ENCODE measurements around the gene KCND3. TPM values are rescaled to one million over a fixed set of nuclear protein-coding genes. Genes with fewer than 3 reads are reported as not detected.
"Not testable (repeated sequence)": the region's sequence is repeated elsewhere in the genome, so short reads cannot be mapped to it uniquely, and the experiment has no call there.

Gene KCND3
- total RNA-seq, 1 donor from 2014 or later: 0.06 TPM

GRCh38 chr1:111802110-111802509 lies 187.4 kb downstream of the KCND3 start:
- no peak for DNase-seq (ENCODE audit: low spot score)
- no peak overlapping the region for H3K4me2 ChIP-seq
- H4K20me1 ChIP-seq (ENCODE audit: low read depth): no peaks in the 10 kb centered on the region
- TF ChIP-seq EZH2phosphoT487 (IDR thresholded peaks at IDR 0.05) (no peak), CTCF (IDR thresholded peaks at IDR 0.05) (no peak), EZH2 (IDR thresholded peaks at IDR 0.05) (no peak)
- no peaks in the 10 kb centered on the region for H3K36me3 ChIP-seq
- no peaks in the 10 kb centered on the region for H3K79me2 ChIP-seq (ENCODE audit: low read depth)
- Mint-ChIP-seq H3K27ac (no peak overlapping the region), H3K4me1 (peaks cover 13% of the 10 kb centered on the region), H3K27me3 (ENCODE audit: insufficient read depth, low read depth) (peaks cover 4% of the 10 kb centered on the region), H3K4me3 (no peak overlapping the region), H3K36me3 (no peaks in the 10 kb centered on the region), H3K9me3 (peaks cover 3% of the 10 kb centered on the region)
- H3F3A ChIP-seq (ENCODE audit: low read depth): no peaks in the 10 kb centered on the region
- H2AFZ ChIP-seq (replicated peaks): no peak overlapping the region
- H3K4me1 ChIP-seq: no peaks in the 10 kb centered on the region
- H3K27me3 ChIP-seq: no peaks in the 10 kb centered on the region
- no peaks in the 10 kb centered on the region for H3K9me3 ChIP-seq (ENCODE audit: low read depth)
- no peak overlapping the region for H3K4me3 ChIP-seq
- no peak overlapping the region for H3K9ac ChIP-seq
- H3K27ac ChIP-seq: no peak overlapping the region

GRCh38 chr1:111801071-111801850 lies 188.2 kb downstream of the KCND3 start:
- no peak for TF ChIP-seq EZH2phosphoT487 (IDR thresholded peaks at IDR 0.05)
- peak; percentile 14 for TF ChIP-seq CTCF (IDR thresholded peaks at IDR 0.05)
- no peak overlapping the region for H3K4me2 ChIP-seq
- H3K27me3 ChIP-seq: no peaks in the 10 kb centered on the region
- H3K9me3 Mint-ChIP-seq: peaks cover 3% of the 10 kb centered on the region
- no peak overlapping the region for H3K27ac Mint-ChIP-seq
- no peaks in the 10 kb centered on the region for H3F3A ChIP-seq (ENCODE audit: low read depth)
- H2AFZ ChIP-seq (replicated peaks): no peak overlapping the region
- no peaks in the 10 kb centered on the region for H3K4me1 ChIP-seq
- no peaks in the 10 kb centered on the region for H4K20me1 ChIP-seq (ENCODE audit: low read depth)
- no peak overlapping the region for H3K9ac ChIP-seq
- no peak overlapping the region for H3K4me3 ChIP-seq
- H3K27ac ChIP-seq: no peak overlapping the region
- H3K79me2 ChIP-seq (ENCODE audit: low read depth): no peaks in the 10 kb centered on the region
- no peaks in the 10 kb centered on the region for H3K36me3 Mint-ChIP-seq
- H3K27me3 Mint-ChIP-seq (ENCODE audit: insufficient read depth, low read depth): peaks cover 4% of the 10 kb centered on the region
- no peaks in the 10 kb centered on the region for H3K36me3 ChIP-seq
- no peaks in the 10 kb centered on the region for H3K9me3 ChIP-seq (ENCODE audit: low read depth)
- no peak overlapping the region for H3K4me3 Mint-ChIP-seq
- H3K4me1 Mint-ChIP-seq: peaks cover 13% of the 10 kb centered on the region
- DNase-seq (ENCODE audit: low spot score): peak; percentile 26

GRCh38 chr1:111799722-111800121 lies 189.7 kb downstream of the KCND3 start:
- peaks cover 13% of the 10 kb centered on the region for H3K4me1 Mint-ChIP-seq
- H3K9me3 Mint-ChIP-seq; H3K4me3 ChIP-seq; H3K27me3 Mint-ChIP-seq (ENCODE audit: insufficient read depth, low read depth); H3K36me3 ChIP-seq; H3K4me3 Mint-ChIP-seq; H3K27me3 ChIP-seq; H3K79me2 ChIP-seq (ENCODE audit: low read depth); H3K4me1 ChIP-seq; H3K27ac ChIP-seq; H2AFZ ChIP-seq (replicated peaks); H4K20me1 ChIP-seq (ENCODE audit: low read depth); H3K36me3 Mint-ChIP-seq; DNase-seq (ENCODE audit: low spot score); H3K9me3 ChIP-seq (ENCODE audit: low read depth); H3K9ac ChIP-seq; H3F3A ChIP-seq (ENCODE audit: low read depth); H3K4me2 ChIP-seq: not testable (repeated sequence)
- peak overlapping the region; percentile 33 for H3K27ac Mint-ChIP-seq

GRCh38 chr1:111798580-111798979 lies 190.9 kb downstream of the KCND3 start:
- Mint-ChIP-seq H3K9me3 (peaks cover 3% of the 10 kb centered on the region), H3K4me3 (no peak overlapping the region), H3K27ac (no peak overlapping the region), H3K4me1 (peaks cover 6% of the 10 kb centered on the region), H3K36me3 (no peaks in the 10 kb centered on the region), H3K27me3 (ENCODE audit: insufficient read depth, low read depth) (peaks cover 2% of the 10 kb centered on the region)
- no peak overlapping the region for H3K9ac ChIP-seq
- H3K36me3 ChIP-seq: no peaks in the 10 kb centered on the region
- no peak for DNase-seq (ENCODE audit: low spot score)
- no peaks in the 10 kb centered on the region for H3K79me2 ChIP-seq (ENCODE audit: low read depth)
- no peak overlapping the region for H3K27ac ChIP-seq
- H3K4me1 ChIP-seq: peaks cover 3% of the 10 kb centered on the region
- H3F3A ChIP-seq (ENCODE audit: low read depth): no peaks in the 10 kb centered on the region
- H3K27me3 ChIP-seq: no peaks in the 10 kb centered on the region
- H3K9me3 ChIP-seq (ENCODE audit: low read depth): no peaks in the 10 kb centered on the region
- H3K4me2 ChIP-seq: no peak overlapping the region
- H4K20me1 ChIP-seq (ENCODE audit: low read depth): no peaks in the 10 kb centered on the region
- no peak for TF ChIP-seq EZH2phosphoT487 (IDR thresholded peaks at IDR 0.05)
- no peak for TF ChIP-seq CTCF (IDR thresholded peaks at IDR 0.05)
- no peak for TF ChIP-seq EZH2 (IDR thresholded peaks at IDR 0.05)
- no peak overlapping the region for H3K4me3 ChIP-seq
- no peak overlapping the region for H2AFZ ChIP-seq (replicated peaks)

All from neural progenitor cell (in vitro differentiated cells).